GM12878 (cell line): Measurements from ENCODE around the gene KIF20B. TPM values are rescaled to one million over a fixed set of nuclear protein-coding genes. Genes with fewer than 3 reads are reported as not detected.

ENCODE experiments used
- ATAC-seq: fragments of 200-7000 bp; cut with Tn5 transposase; 3 replicates; pipeline ENCODE4 v1.9.1; 2020; ENCODE audit warnings: mild to moderate bottlenecking, moderate library complexity
- BruUV-seq: library from RNA; stranded (reverse); fragments of 400-500 nt; replicated peaks from 2 replicates; lab custom pipeline; 2021; lab: Mats Ljungman, UMichigan
- CTCF ChIA-PET: fragments of 300-600 bp; sonication (Branson Sonifier 250); formaldehyde crosslinking; extraction: SDS; loops from one replicate; lab custom pipeline; 2021; ENCODE audit warnings: inconsistent platforms; lab: Yijun Ruan, JAX
- POLR2A ChIA-PET: fragments of 350-600 bp; formaldehyde crosslinking; extraction: SDS; loops from one replicate; lab custom pipeline; 2021; ENCODE audit warnings: inconsistent platforms; lab: Charles Lee
- RAD21 ChIA-PET: fragments of 300-600 bp; sonication (Branson Sonifier 250); formaldehyde crosslinking; loops from one replicate; lab custom pipeline; 2023; ENCODE audit warnings: antibody characterized with exemption; ENCODE audit not compliant: unreplicated experiment; lab: Charles Lee
- SMC1A ChIA-PET: fragments of 300-600 bp; sonication (Branson Sonifier 250); formaldehyde crosslinking; loops from one replicate; lab custom pipeline; 2023; ENCODE audit not compliant: unreplicated experiment, uncharacterized antibody; lab: Charles Lee
- DNase-seq: peaks from one replicate; pipeline ENCODE4 v3.0.0-alpha.2; 2011; ENCODE audit warnings: low read depth, low spot score
- FAIRE-seq: peaks from 3 replicates; lab custom pipeline; 2011; peaks lifted over from hg19 to GRCh38; lab: Jason Lieb, UNC
- H2AFZ ChIP-seq: 2 replicates; pipeline ENCODE4 v1.6.0; 2011; ENCODE audit warnings: low read depth, low read length, control low read depth; ENCODE audit not compliant: control insufficient read depth
- H3K27ac ChIP-seq: 2 replicates; pipeline ENCODE4 v1.5.1; 2011; ENCODE audit warnings: control low read depth; ENCODE audit not compliant: control insufficient read depth, insufficient read depth
- H3K27me3 ChIP-seq, 2 experiments: replicated peaks in 1 of 2; 2 replicates each; pipeline versions ENCODE4 v1.6.0 to v1.6.1; 2011; ENCODE audit warnings: low read length in 1 of 2; ENCODE audit not compliant: control insufficient read depth in 2 of 2, insufficient read depth in 2 of 2
- H3K36me3 ChIP-seq, 2 experiments: 2 replicates each; pipeline ENCODE4 v1.5.1; 2011; ENCODE audit warnings: low read length in 1 of 2; ENCODE audit not compliant: control insufficient read depth in 2 of 2, insufficient read depth in 2 of 2
- H3K4me1 ChIP-seq: 2 replicates; pipeline ENCODE4 v1.6.1; 2011; ENCODE audit warnings: mild to moderate bottlenecking, low read length, moderate library complexity, mixed read lengths; ENCODE audit not compliant: control insufficient read depth, insufficient read depth
- H3K4me2 ChIP-seq: 2 replicates; pipeline ENCODE4 v1.6.0; 2011; ENCODE audit warnings: control low read depth; ENCODE audit not compliant: control insufficient read depth, insufficient read depth
- H3K4me3 ChIP-seq: fragments of 200-600 bp; sonication (generic); 2 replicates; pipeline ENCODE4 v1.5.1; 2016
- H3K79me2 ChIP-seq: 2 replicates; pipeline ENCODE4 v1.6.0; 2011; ENCODE audit warnings: low read length; ENCODE audit not compliant: control insufficient read depth, insufficient read depth
- H3K9ac ChIP-seq: 2 replicates; pipeline ENCODE4 v1.8.0; 2011; ENCODE audit warnings: low read length, control low read depth, mixed read lengths; ENCODE audit not compliant: control insufficient read depth, insufficient read depth
- H3K9me3 ChIP-seq: replicated peaks from 3 replicates; pipeline ENCODE4 v1.5.1; 2011; ENCODE audit warnings: mild to moderate bottlenecking, low read length; ENCODE audit not compliant: control insufficient read depth, insufficient read depth
- H4K20me1 ChIP-seq: 2 replicates; pipeline ENCODE4 v1.6.0; 2011; ENCODE audit not compliant: control insufficient read depth, insufficient read depth
- CEBPB ChIP-seq, 2 experiments: fragments of 150-350 bp in 1 of 2; IDR thresholded peaks; 2 replicates each; pipeline ENCODE4 v1.6.1; 2012 to 2014; ENCODE audit warnings: low read depth in 2 of 2, low read length in 2 of 2, borderline replicate concordance in 1 of 2, inconsistent platforms in 1 of 2
- ESRRA ChIP-seq: IDR thresholded peaks from 2 replicates; pipeline ENCODE4 v1.6.1; 2012; ENCODE audit warnings: mild to moderate bottlenecking, low read length, improper control_type of control experiment
- EZH2 ChIP-seq: IDR thresholded peaks from 2 replicates; pipeline ENCODE4 v1.6.1; 2012; ENCODE audit warnings: low read depth, mild to moderate bottlenecking, control low read depth, inconsistent platforms, low read length, borderline replicate concordance; ENCODE audit not compliant: control insufficient read depth
- FOS ChIP-seq: IDR thresholded peaks from 3 replicates; pipeline ENCODE4 v1.6.1; 2011; ENCODE audit warnings: borderline replicate concordance; ENCODE audit not compliant: insufficient read length; ENCODE audit errors: extremely low read depth
- MLLT1 ChIP-seq: fragments of 450-650 bp; IDR thresholded peaks from 2 replicates; pipeline ENCODE4 v1.6.1; 2016; ENCODE audit warnings: mild to moderate bottlenecking
- NBN ChIP-seq: fragments of 450-650 bp; IDR thresholded peaks from 2 replicates; pipeline ENCODE4 v1.6.1; 2016
- POLR2AphosphoS5 ChIP-seq: IDR thresholded peaks from 2 replicates; pipeline ENCODE4 v1.6.1; 2011; ENCODE audit warnings: mild to moderate bottlenecking, low read length, inconsistent platforms
- RELA ChIP-seq: fragments of 450-650 bp; IDR thresholded peaks from 2 replicates; pipeline ENCODE4 v1.8.0; 2014; ENCODE audit warnings: borderline replicate concordance; ENCODE audit not compliant: partially characterized antibody
- SMAD5 ChIP-seq: IDR thresholded peaks from 2 replicates; pipeline ENCODE4 v1.6.1; 2016; ENCODE audit warnings: antibody characterized with exemption, low read depth
- STAT1 ChIP-seq: fragments of 450-650 bp; conservative IDR thresholded peaks from 2 replicates; pipeline ENCODE4 v1.6.1; 2014; ENCODE audit warnings: antibody characterized with exemption, mild to moderate bottlenecking
- TCF12 ChIP-seq: IDR thresholded peaks from 2 replicates; pipeline ENCODE4 v1.6.1; 2011; ENCODE audit warnings: low read depth, mild to moderate bottlenecking, low read length
- ZBED1 ChIP-seq: IDR thresholded peaks from 2 replicates; pipeline ENCODE4 v1.6.1; 2016; ENCODE audit warnings: borderline replicate concordance
- ZBTB4 ChIP-seq: fragments of 450-650 bp; formaldehyde crosslinking; IDR thresholded peaks from 2 replicates; pipeline ENCODE4 v1.4.0; 2022; ENCODE audit warnings: mild to moderate bottlenecking, moderate library complexity
- ZSCAN29 ChIP-seq: fragments of 450-650 bp; IDR thresholded peaks from 2 replicates; pipeline ENCODE4 v1.6.1; 2017; ENCODE audit warnings: mild to moderate bottlenecking, moderate library complexity
- ZZZ3 ChIP-seq: IDR thresholded peaks from 2 replicates; pipeline ENCODE4 v1.6.1; 2011; ENCODE audit warnings: low read depth; ENCODE audit not compliant: control insufficient read depth, insufficient read length
- WGBS: methylation state at CpG from one replicate; pipeline ENCODE4 v1.1.6; 2016; ENCODE audit warnings: low lambda C conversion rate; ENCODE audit not compliant: insufficient replicate concordance, insufficient coverage; ENCODE audit errors: missing lambda C conversion rate; 5-methylcytosine and 5-hydroxymethylcytosine counted together
- in situ Hi-C: fragments of 300-500 bp; cut with MboI; formaldehyde crosslinking; loops from 9 replicates; pipeline ENCODE4 v1.14.3; 2018; ENCODE audit warnings: mixed read lengths
- intact Hi-C: fragments of 100-400 bp; cut with micrococcal nuclease; formaldehyde crosslinking; loops from one replicate; pipeline ENCODE4 v1.14.2; 2022; ENCODE audit not compliant: unreplicated experiment
- polyA plus RNA-seq, 11 experiments: library from polyadenylated mRNA; depleted of rRNA in 4 of 11; unstranded in 6 of 11; stranded (reverse) in 5 of 11; fragments of >200 nt; fragmentation: Nextera tagmentation in 4 of 11; fragmentation: Illumina TruSeq in 1 of 11; extraction: Ambion mirVana in 4 of 11; extraction: Trizol in 1 of 11; gene quantifications; 1 replicate in 1 of 11; 2 replicates in 10 of 11; pipeline versions ENCODE4 v1.2.1 to v1.2.3, GENCODE V29; 2011 to 2016; ENCODE audit warnings: inconsistent platforms in 2 of 11, missing spikeins in 2 of 11, low read depth in 1 of 11
- total RNA-seq, 4 experiments: library from RNA; depleted of rRNA in 3 of 4; stranded (reverse); fragments of >200 nt in 3 of 4; fragmentation: Illumina TruSeq in 1 of 4; extraction: Trizol in 1 of 4; gene quantifications; 2 replicates each; pipeline versions ENCODE4 v1.2.1 to v1.2.3, GENCODE V29; 2013 to 2021
- TF ChIP-seq, protein P1 (sequence below): fragments of 450-650 bp; IDR thresholded peaks from 2 replicates; pipeline ENCODE4 v1.6.1; 2018; ENCODE audit warnings: mild to moderate bottlenecking, low read depth, moderate library complexity; ENCODE audit not compliant: partially characterized antibody

Gene KIF20B
- total and polyA plus RNA-seq, 10 of the 15 experiments (the other 5 are each of a cell fraction or from before 2014, with no cell fraction given): 15.6 to 67.7 (median 44.3) TPM

GRCh38 chr10:89773081-89773480 is 71.7 kb downstream of the KIF20B start:
- H3K4me1 ChIP-seq: no peaks in the 10 kb centered on the region
- H3K36me3 ChIP-seq: peaks cover 2 to 13% of the 10 kb centered on the region in 2 experiments
- H4K20me1 ChIP-seq: no peaks in the 10 kb centered on the region
- WGBS: 29% methylated on average over 1 of the region's 1 CpG
- POLR2A ChIA-PET: interaction anchor here (0.6 kb wide), 1 partner anchor 7 kb away, joined by 3 read pairs; no protein-coding TSS in a partner anchor
- H3K4me2 ChIP-seq: no peak overlapping the region
- CTCF ChIA-PET: interaction anchor here (0.7 kb wide), 1 partner anchor 40 kb away, joined by 3 read pairs; no protein-coding TSS in a partner anchor
- H3K9me3 ChIP-seq: no peaks in the 10 kb centered on the region
- RAD21 ChIA-PET: no interaction called here
- no peak overlapping the region for H3K9ac ChIP-seq
- no peak for DNase-seq
- H3K4me3 ChIP-seq: no peak overlapping the region
- no peaks in the 10 kb centered on the region for H3K27me3 ChIP-seq
- FAIRE-seq: no peak
- SMC1A ChIA-PET: interaction anchor here (0.7 to 4.4 kb wide), 2 partner anchors 9 to 163 kb away, joined by 3 to 21 read pairs; no protein-coding TSS in a partner anchor
- H3K27ac ChIP-seq: no peak overlapping the region
- intact Hi-C loops (no loop called here), in situ Hi-C loops (no loop called here)
- no peak for ATAC-seq
- H3K79me2 ChIP-seq: no peaks in the 10 kb centered on the region
- BruUV-seq: no TSS peak
- H2AFZ ChIP-seq: no peak overlapping the region
- no peak for TF ChIP-seq POLR2AphosphoS5
- TF ChIP-seq ZBTB4: no peak
- TF ChIP-seq EZH2: no peak
- TF ChIP-seq ZSCAN29: no peak
- TF ChIP-seq MLLT1: no peak
- TF ChIP-seq RELA: no peak
- TF ChIP-seq STAT1: no peak
- TF ChIP-seq ZBED1: no peak
- TF ChIP-seq NBN: no peak
- no peak for TF ChIP-seq CEBPB (IDR thresholded peaks at IDR 0.05; ENCODE audit: borderline replicate concordance in 1 of 2, low read depth in 2 of 2, low read length in 2 of 2)
- no peak for TF ChIP-seq ZZZ3
- TF ChIP-seq, protein P1, sequence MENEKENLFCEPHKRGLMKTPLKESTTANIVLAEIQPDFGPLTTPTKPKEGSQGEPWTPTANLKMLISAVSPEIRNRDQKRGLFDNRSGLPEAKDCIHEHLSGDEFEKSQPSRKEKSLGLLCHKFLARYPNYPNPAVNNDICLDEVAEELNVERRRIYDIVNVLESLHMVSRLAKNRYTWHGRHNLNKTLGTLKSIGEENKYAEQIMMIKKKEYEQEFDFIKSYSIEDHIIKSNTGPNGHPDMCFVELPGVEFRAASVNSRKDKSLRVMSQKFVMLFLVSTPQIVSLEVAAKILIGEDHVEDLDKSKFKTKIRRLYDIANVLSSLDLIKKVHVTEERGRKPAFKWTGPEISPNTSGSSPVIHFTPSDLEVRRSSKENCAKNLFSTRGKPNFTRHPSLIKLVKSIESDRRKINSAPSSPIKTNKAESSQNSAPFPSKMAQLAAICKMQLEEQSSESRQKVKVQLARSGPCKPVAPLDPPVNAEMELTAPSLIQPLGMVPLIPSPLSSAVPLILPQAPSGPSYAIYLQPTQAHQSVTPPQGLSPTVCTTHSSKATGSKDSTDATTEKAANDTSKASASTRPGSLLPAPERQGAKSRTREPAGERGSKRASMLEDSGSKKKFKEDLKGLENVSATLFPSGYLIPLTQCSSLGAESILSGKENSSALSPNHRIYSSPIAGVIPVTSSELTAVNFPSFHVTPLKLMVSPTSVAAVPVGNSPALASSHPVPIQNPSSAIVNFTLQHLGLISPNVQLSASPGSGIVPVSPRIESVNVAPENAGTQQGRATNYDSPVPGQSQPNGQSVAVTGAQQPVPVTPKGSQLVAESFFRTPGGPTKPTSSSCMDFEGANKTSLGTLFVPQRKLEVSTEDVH: no peak
- TF ChIP-seq ESRRA: no peak
- no peak for TF ChIP-seq TCF12
- no peak for TF ChIP-seq FOS
- no peak for TF ChIP-seq SMAD5
